ENCODE results near the gene TMTC1. TPM values are rescaled to one million over a fixed set of nuclear protein-coding genes. Genes with fewer than 3 reads are reported as not detected.
"Not testable (repeated sequence)": the region's sequence is repeated elsewhere in the genome, so short reads cannot be mapped to it uniquely, and the experiment has no call there.

The TMTC1 gene
- total and polyA plus RNA-seq, 2 of the 8 experiments (the other 6 are each of a cell fraction or from before 2014, with no cell fraction given), result 15.4 to 20.8 TPM

- H3K79me2 ChIP-seq (ENCODE audit: control insufficient read depth in 1 of 2, insufficient read depth in 2 of 2, low read length in 2 of 2); H3K36me3 ChIP-seq (ENCODE audit: control insufficient read depth in 2 of 4, insufficient read depth in 4 of 4, low read length in 3 of 4); H3K18ac ChIP-seq (ENCODE audit: extremely low read depth, low read length); H3K79me1 ChIP-seq (ENCODE audit: low read depth, low read length); H3K4me2 ChIP-seq (ENCODE audit: insufficient read depth in 1 of 2, low read depth in 2 of 2, low read length in 2 of 2); H2BK5ac ChIP-seq (ENCODE audit: low read depth, low read length); H2AFZ ChIP-seq (ENCODE audit: low read length); H3K4ac ChIP-seq (replicated peaks; ENCODE audit: insufficient read length, low read depth, low read length); H3K4me1 ChIP-seq (replicated peaks in 1 of 4; ENCODE audit: control insufficient read depth in 3 of 4, insufficient read depth in 4 of 4, low read length in 3 of 4); H4K20me1 ChIP-seq (replicated peaks in 1 of 2; ENCODE audit: control insufficient read depth in 1 of 2, insufficient read depth in 2 of 2, low read length in 2 of 2); H3K27ac ChIP-seq (ENCODE audit: low read depth, low read length); H3K56ac ChIP-seq (replicated peaks; ENCODE audit: insufficient read length, low read depth, low read length); H2BK12ac ChIP-seq (ENCODE audit: low read depth, low read length); H3K9me3 ChIP-seq (ENCODE audit: insufficient read depth in 2 of 2, low read depth in 1 of 2, low read length in 1 of 2); FAIRE-seq; H2AK5ac ChIP-seq (ENCODE audit: low read depth, low read length); H3K23ac ChIP-seq (ENCODE audit: insufficient read length); H4K91ac ChIP-seq (replicated peaks; ENCODE audit: insufficient read length, low read length); H2BK120ac ChIP-seq (replicated peaks; ENCODE audit: low read depth, low read length); POLR2A ChIA-PET (ENCODE audit: partially characterized antibody); H2BK15ac ChIP-seq (ENCODE audit: low read length); DNase-seq (ENCODE audit: low read depth in 1 of 2, low spot score in 2 of 2); H4K8ac ChIP-seq (ENCODE audit: extremely low read depth, insufficient read depth, low read length); H2BK20ac ChIP-seq (ENCODE audit: low read length); H3K4me3 ChIP-seq (ENCODE audit: extremely low read depth in 1 of 4, insufficient read depth in 2 of 4, low read depth in 3 of 4, low read length in 4 of 4); H4K5ac ChIP-seq (ENCODE audit: insufficient read length, low read depth, low read length); H3K27me3 ChIP-seq (replicated peaks in 1 of 4; ENCODE audit: control insufficient read depth in 3 of 4, extremely low read depth in 1 of 4, insufficient read depth in 3 of 4, low read length in 3 of 4); H3K9ac ChIP-seq (replicated peaks in 1 of 4; ENCODE audit: extremely low read depth in 1 of 4, low read depth in 3 of 4, low read length in 3 of 4); H3K23me2 ChIP-seq (ENCODE audit: low read depth, low read length); H3K14ac ChIP-seq (ENCODE audit: insufficient read length): not testable (repeated sequence)
- 71% methylated on average over 1 of the region's 2 CpGs; no CpG with 5 or more reads in 1 of the 2 experiments for WGBS, 2 experiments (ENCODE audit: extremely low coverage in 1 of 2, insufficient coverage in 1 of 2, insufficient read length in 1 of 2, insufficient replicate concordance in 2 of 2, low coverage in 1 of 2, low lambda C conversion rate in 2 of 2, missing lambda C conversion rate in 1 of 2)
- CTCF ChIA-PET (ENCODE audit: partially characterized antibody), result interaction anchor here (1.2 kb wide), 1 partner anchor 36 kb away, joined by 3 read pairs; no protein-coding TSS in a partner anchor
These were observed 228.3 kb downstream of the TMTC1 start for GRCh38 chr12:29555451-29555850.
